ENCODE measurements around the gene RASGRF1. TPM values are rescaled to one million over a fixed set of nuclear protein-coding genes. Genes with fewer than 3 reads are reported as not detected.

The RASGRF1 gene
- total RNA-seq, 1 donor from 2014 or later, result not detected

DNA sequence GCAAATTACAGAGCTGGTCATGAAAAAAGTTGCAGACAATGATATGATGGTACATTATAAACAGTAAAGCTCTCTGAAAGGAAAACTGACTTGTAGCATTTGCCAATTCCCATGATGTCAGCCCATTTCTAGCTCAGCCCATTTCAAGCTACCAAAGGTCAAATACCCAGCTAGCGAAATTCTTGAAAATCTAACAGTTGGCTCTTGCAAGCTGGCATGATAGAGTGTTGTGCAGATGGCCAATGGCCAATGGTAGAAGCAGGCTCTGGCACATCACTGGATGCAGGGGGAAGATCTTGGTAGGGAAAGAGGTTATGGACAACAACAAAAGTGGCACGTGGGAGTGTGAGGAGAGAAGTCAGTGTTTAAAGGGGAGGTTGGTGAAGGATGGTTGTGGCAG is 36.7 kb downstream of the RASGRF1 start:
- Mint-ChIP-seq H3K27ac (ENCODE audit: unreplicated experiment) (no peak overlapping the region), H3K27me3 (ENCODE audit: unreplicated experiment) (peaks cover 6% of the 10 kb centered on the region), H3K4me3 (ENCODE audit: unreplicated experiment) (no peak overlapping the region), H3K9me3 (ENCODE audit: unreplicated experiment) (no peaks in the 10 kb centered on the region), H3K4me1 (ENCODE audit: unreplicated experiment) (no peaks in the 10 kb centered on the region), H3K36me3 (ENCODE audit: low read depth, unreplicated experiment) (peaks cover 3% of the 10 kb centered on the region)
- no peak for DNase-seq (ENCODE audit: low spot score)
- no peak for TF ChIP-seq CTCF (IDR thresholded peaks at IDR 0.05; ENCODE audit: unreplicated experiment)

DNA sequence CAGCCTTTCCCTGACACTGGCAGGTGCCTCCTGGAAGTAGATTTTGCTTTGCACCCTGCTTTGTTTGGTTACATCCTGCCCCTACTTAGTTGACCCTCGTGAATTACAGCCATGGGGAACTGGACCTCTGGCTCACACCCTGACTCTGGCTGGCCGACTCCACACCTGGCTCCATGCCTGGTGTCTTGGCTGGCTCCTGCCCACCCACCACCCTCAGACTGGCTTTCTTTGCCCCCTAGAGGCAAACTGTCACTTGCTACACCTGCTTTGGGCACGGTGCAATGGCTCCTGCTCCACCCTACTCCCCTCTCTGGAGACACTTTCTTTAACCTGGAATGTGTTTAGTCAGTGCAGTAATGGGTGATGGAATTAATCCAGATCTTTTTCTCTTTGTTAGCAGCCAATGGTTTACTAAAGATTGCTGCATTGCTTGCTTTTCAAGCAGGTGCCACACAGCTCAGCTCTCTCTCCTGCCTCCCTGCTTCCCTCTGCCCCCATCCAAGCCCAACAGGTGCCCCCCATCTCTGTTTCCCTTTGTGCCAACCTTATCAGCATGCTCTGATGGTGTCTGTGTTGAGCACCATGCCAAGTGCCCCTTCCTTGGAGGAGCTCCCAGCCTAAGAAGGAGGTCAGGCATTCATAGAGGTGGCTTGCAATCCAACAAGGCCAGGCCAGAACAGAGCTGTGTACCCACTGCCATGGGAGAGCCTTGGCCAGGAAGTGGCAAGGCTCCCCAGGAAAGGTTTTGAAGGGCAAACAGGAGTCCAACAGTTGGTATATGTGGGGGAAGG is 38.4 kb downstream of the RASGRF1 start:
- DNase-seq (ENCODE audit: low spot score), result no peak
- H3K9me3 Mint-ChIP-seq (ENCODE audit: unreplicated experiment), result no peaks in the 10 kb centered on the region
- no peak overlapping the region for H3K4me3 Mint-ChIP-seq (ENCODE audit: unreplicated experiment)
- no peaks in the 10 kb centered on the region for H3K4me1 Mint-ChIP-seq (ENCODE audit: unreplicated experiment)
- H3K27ac Mint-ChIP-seq (ENCODE audit: unreplicated experiment), result no peak overlapping the region
- peaks cover 3% of the 10 kb centered on the region for H3K36me3 Mint-ChIP-seq (ENCODE audit: low read depth, unreplicated experiment)
- TF ChIP-seq CTCF (IDR thresholded peaks at IDR 0.05; ENCODE audit: unreplicated experiment), result no peak
- peaks cover 6% of the 10 kb centered on the region for H3K27me3 Mint-ChIP-seq (ENCODE audit: unreplicated experiment)

DNA sequence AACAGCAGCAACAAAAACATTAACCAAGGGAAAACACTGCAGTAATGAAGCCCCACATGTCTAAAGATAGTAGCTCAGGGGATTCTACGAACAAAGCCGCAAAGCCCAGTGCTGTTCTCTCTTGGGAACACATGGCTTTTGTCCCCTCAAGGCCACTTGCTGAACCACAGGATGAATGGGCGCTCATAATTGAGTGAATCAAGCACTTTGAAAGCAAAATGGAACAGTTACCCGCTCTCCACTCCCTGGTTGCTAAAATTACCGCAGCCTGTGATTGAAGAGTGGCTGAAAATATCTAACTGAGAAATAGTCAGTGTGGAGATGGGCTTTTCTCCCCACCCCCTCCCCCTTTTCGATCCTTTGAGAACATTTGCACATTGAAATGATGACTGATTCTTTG is 39.6 kb downstream of the RASGRF1 start:
- Mint-ChIP-seq H3K36me3 (ENCODE audit: low read depth, unreplicated experiment) (peaks cover 3% of the 10 kb centered on the region), H3K9me3 (ENCODE audit: unreplicated experiment) (no peaks in the 10 kb centered on the region)

DNA sequence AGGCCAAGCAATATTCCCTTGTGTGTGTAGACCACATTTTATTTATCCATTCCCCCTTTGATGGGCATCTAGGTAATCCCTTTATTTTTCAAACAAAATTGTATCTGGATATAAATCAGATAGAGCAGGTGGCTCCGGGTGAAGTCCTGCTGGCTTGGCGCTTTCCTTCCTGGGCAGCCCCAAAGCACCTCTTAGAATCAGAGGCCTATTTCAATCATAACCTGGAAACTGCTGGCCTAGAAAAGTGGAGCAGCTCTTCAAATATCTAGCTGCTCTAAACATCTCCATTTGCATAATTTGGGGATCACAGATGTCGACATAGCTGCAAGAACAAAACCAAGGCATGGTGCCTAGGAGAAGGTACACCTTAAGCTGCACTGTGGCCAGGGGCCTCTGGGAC is 40.2 kb downstream of the RASGRF1 start:
- H3K9me3 Mint-ChIP-seq (ENCODE audit: unreplicated experiment), result no peaks in the 10 kb centered on the region
- no peaks in the 10 kb centered on the region for H3K4me1 Mint-ChIP-seq (ENCODE audit: unreplicated experiment)
- no peak for TF ChIP-seq CTCF (IDR thresholded peaks at IDR 0.05; ENCODE audit: unreplicated experiment)
- no peak overlapping the region for H3K4me3 Mint-ChIP-seq (ENCODE audit: unreplicated experiment)
- peaks cover 3% of the 10 kb centered on the region for H3K36me3 Mint-ChIP-seq (ENCODE audit: low read depth, unreplicated experiment)
- H3K27me3 Mint-ChIP-seq (ENCODE audit: unreplicated experiment), result peaks cover 6% of the 10 kb centered on the region
- no peak for DNase-seq (ENCODE audit: low spot score)
- no peak overlapping the region for H3K27ac Mint-ChIP-seq (ENCODE audit: unreplicated experiment)

More for the DNA sequence above, 39.6 kb downstream of the RASGRF1 start:
- Mint-ChIP-seq H3K4me1 (ENCODE audit: unreplicated experiment) (no peaks in the 10 kb centered on the region), H3K27me3 (ENCODE audit: unreplicated experiment) (peaks cover 6% of the 10 kb centered on the region), H3K27ac (ENCODE audit: unreplicated experiment) (no peak overlapping the region), H3K4me3 (ENCODE audit: unreplicated experiment) (no peak overlapping the region)
- DNase-seq (ENCODE audit: low spot score), result no peak
- no peak for TF ChIP-seq CTCF (IDR thresholded peaks at IDR 0.05; ENCODE audit: unreplicated experiment)

GRCh38 chr15:79049416-79049815 is 41.2 kb downstream of the RASGRF1 start:
- Mint-ChIP-seq H3K4me1 (ENCODE audit: unreplicated experiment) (no peaks in the 10 kb centered on the region), H3K36me3 (ENCODE audit: low read depth, unreplicated experiment) (no peaks in the 10 kb centered on the region), H3K27me3 (ENCODE audit: unreplicated experiment) (peaks cover 6% of the 10 kb centered on the region), H3K9me3 (ENCODE audit: unreplicated experiment) (no peaks in the 10 kb centered on the region), H3K4me3 (ENCODE audit: unreplicated experiment) (no peak overlapping the region), H3K27ac (ENCODE audit: unreplicated experiment) (no peak overlapping the region)
- TF ChIP-seq CTCF (IDR thresholded peaks at IDR 0.05; ENCODE audit: unreplicated experiment), result no peak
- DNase-seq (ENCODE audit: low spot score), result no peak
